ENCODE data around the gene NMNAT2. TPM values are rescaled to one million over a fixed set of nuclear protein-coding genes. Genes with fewer than 3 reads are reported as not detected.
"Not testable (repeated sequence)": the region's sequence is repeated elsewhere in the genome, so short reads cannot be mapped to it uniquely, and the experiment has no call there.

NMNAT2 gene
- total and polyA plus RNA-seq, 2 of the 13 experiments (the other 11 are each of a cell fraction or from before 2014, with no cell fraction given), result not detected

GRCh38 chr1:183431840-183432547, 13.8 kb upstream of the NMNAT2 start (continued):
- no peak for TF ChIP-seq ZNF646 (CRISPR knock-in tag; IDR thresholded peaks at IDR 0.05)

GRCh38 chr1:183427591-183427990, 9.4 kb upstream of the NMNAT2 start:
- ATAC-seq; intact Hi-C loops (cut with micrococcal nuclease; ENCODE audit: unreplicated experiment); H3K27me3 ChIP-seq (ENCODE audit: control insufficient read depth in 1 of 2, insufficient read depth in 2 of 2, low read length in 2 of 2); H3K4me2 ChIP-seq (ENCODE audit: low read depth, low read length); BruUV-seq (replicated peaks); H3K9ac ChIP-seq (ENCODE audit: insufficient read depth, low read depth, low read length); H3K36me3 ChIP-seq (replicated peaks in 1 of 2; ENCODE audit: control insufficient read depth in 1 of 2, insufficient read depth in 2 of 2, low read length in 2 of 2); H3K9me3 ChIP-seq (ENCODE audit: low read length); POLR2A ChIA-PET; FAIRE-seq; H3K4me1 ChIP-seq (ENCODE audit: insufficient read depth, low read length); H3K79me2 ChIP-seq (ENCODE audit: insufficient read depth, low read length); in situ Hi-C loops (cut with HindIII; ENCODE audit: extremely low pct_ligation_motif_present, low pct_unique_long_range_greater_than_20kb); CTCF ChIA-PET (ENCODE audit: low intra/inter-chr PET ratio, low total read pairs); H3K4me3 ChIP-seq (replicated peaks in 1 of 3; ENCODE audit: insufficient read depth in 1 of 3, low read depth in 2 of 3, low read length in 3 of 3); H3K27ac ChIP-seq (ENCODE audit: extremely low read length, insufficient read depth, low read length); H4K20me1 ChIP-seq (ENCODE audit: insufficient read depth, low read length); DNase-seq (ENCODE audit: low spot score); H2AFZ ChIP-seq (ENCODE audit: low read length): not testable (repeated sequence)
- 0% methylated on average over 2 of the region's 3 CpGs for WGBS (ENCODE audit: low lambda C conversion rate)

Measured in HepG2 (cell line).